GM15510 (cell line): ENCODE results near the gene B3GNT3.

Experiments used
- POLR2A ChIP-seq: IDR thresholded peaks from 3 replicates; pipeline ENCODE4 v1.6.1; 2011; ENCODE audit warnings: borderline replicate concordance; ENCODE audit not compliant: insufficient read length; ENCODE audit errors: extremely low read depth

B3GNT3 gene

GRCh38 chr19:17835182-17836006 is 40.5 kb downstream of the B3GNT3 start:
- no peak for TF ChIP-seq POLR2A

GRCh38 chr19:17836530-17836929 is 41.6 kb downstream of the B3GNT3 start:
- no peak for TF ChIP-seq POLR2A

- TF ChIP-seq POLR2A = no peak
Measured at GRCh38 chr19:17837972-17838371, 43.0 kb downstream of the B3GNT3 start.

- no peak for TF ChIP-seq POLR2A
Measured at GRCh38 chr19:17840019-17840418, 45.1 kb downstream of the B3GNT3 start.

GRCh38 chr19:17841371-17841809 is 46.5 kb downstream of the B3GNT3 start:
- no peak for TF ChIP-seq POLR2A

GRCh38 chr19:17841810-17842662 is 47.1 kb downstream of the B3GNT3 start:
- no peak for TF ChIP-seq POLR2A

GRCh38 chr19:17842663-17843291 is 47.8 kb downstream of the B3GNT3 start:
- no peak for TF ChIP-seq POLR2A

GRCh38 chr19:17843292-17843827 is 48.4 kb downstream of the B3GNT3 start:
- TF ChIP-seq POLR2A = no peak

- TF ChIP-seq POLR2A = no peak
Measured at GRCh38 chr19:17843908-17844490, 49.1 kb downstream of the B3GNT3 start.

- TF ChIP-seq POLR2A = no peak
Measured at GRCh38 chr19:17846146-17846545, 51.2 kb downstream of the B3GNT3 start.

- TF ChIP-seq POLR2A = peak; percentile 76
Measured at GRCh38 chr19:17847538-17848366, 52.8 kb downstream of the B3GNT3 start, which contains the start of gene JAK3. Gene JAK3 (minus strand): TSS chr19:17847982. CDS start chr19:17844417, 3,565 bp downstream.

- no peak for TF ChIP-seq POLR2A
Measured at GRCh38 chr19:17848595-17849292, 53.8 kb downstream of the B3GNT3 start.

GRCh38 chr19:17854061-17854460 is 59.1 kb downstream of the B3GNT3 start:
- TF ChIP-seq POLR2A = no peak
